ENCODE measurements around the gene SHQ1. TPM values are rescaled to one million over a fixed set of nuclear protein-coding genes. Genes with fewer than 3 reads are reported as not detected.

The SHQ1 gene
- total and polyA plus RNA-seq, 2 donors (not counting 3 experiments of a cell fraction or from before 2014, with no cell fraction given): 7.3 to 20.6 TPM

DNA sequence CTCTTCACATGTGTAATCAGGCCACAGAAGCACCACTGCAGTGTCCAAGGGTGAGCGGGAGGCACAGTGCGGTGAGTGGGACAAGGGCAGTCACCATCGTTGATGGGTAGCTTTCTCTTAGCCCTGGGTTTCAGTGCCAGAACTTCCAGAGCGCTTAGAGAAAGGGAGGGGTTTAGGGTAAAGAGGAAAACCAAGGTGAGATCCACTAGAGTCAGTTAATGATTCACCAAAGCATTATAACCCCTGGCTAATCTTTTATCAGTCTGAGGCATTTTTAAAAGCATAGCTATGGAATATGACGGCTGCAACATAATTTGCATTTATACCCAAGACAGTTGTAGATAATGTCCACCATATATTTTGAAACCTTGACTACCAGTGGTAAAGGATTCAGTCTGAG lies 94.8 kb downstream of the SHQ1 start:
- Histone ChIP-seq H2AFZ (ENCODE audit: low read depth, low read length) (no peak overlapping the region), H3K4me3 (replicated peaks in 1 of 3; ENCODE audit: insufficient read depth in 1 of 3, low read depth in 1 of 3, low read length in 3 of 3) (no peak overlapping the region), H3K4me1 (ENCODE audit: control insufficient read depth, extremely low read depth, insufficient read depth, low read length) (peaks cover 2% of the 10 kb centered on the region), H3K27me3 (ENCODE audit: control insufficient read depth in 2 of 2, insufficient read depth in 2 of 2, low read length in 2 of 2) (no peaks in the 10 kb centered on the region), H3K36me3 (ENCODE audit: control insufficient read depth in 2 of 2, extremely low read depth in 1 of 2, insufficient read depth in 2 of 2, low read length in 2 of 2) (no peaks in the 10 kb centered on the region), H3K27ac (ENCODE audit: insufficient read depth, low read depth, low read length) (no peak overlapping the region), H3K9me1 (replicated peaks; ENCODE audit: control insufficient read depth, extremely low read depth, insufficient read depth, low read length) (no peaks in the 10 kb centered on the region), H4K20me1 (replicated peaks; ENCODE audit: control insufficient read depth, extremely low read depth, insufficient read depth, low read length) (no peaks in the 10 kb centered on the region), H3K79me2 (ENCODE audit: control insufficient read depth, insufficient read depth, low read length) (no peaks in the 10 kb centered on the region), H3K9me3 (replicated peaks; ENCODE audit: control insufficient read depth, insufficient read depth, low read length) (no peaks in the 10 kb centered on the region), H3K4me2 (ENCODE audit: insufficient read depth, low read length) (no peak overlapping the region), H3K9ac (replicated peaks; ENCODE audit: extremely low read depth, insufficient read depth, low read length) (no peak overlapping the region)
- DNase-seq (ENCODE audit: low read depth, low spot score): no peak
- TF ChIP-seq EZH2 (IDR thresholded peaks at IDR 0.05; ENCODE audit: borderline replicate concordance, low read depth, low read length, severe bottlenecking) (no peak), JUN (IDR thresholded peaks at IDR 0.05; ENCODE audit: borderline replicate concordance, insufficient read depth, insufficient read length, low read depth) (no peak), CTCF (IDR thresholded peaks at IDR 0.05; ENCODE audit: extremely low read depth in 1 of 2, insufficient read depth in 1 of 2, low read depth in 1 of 2, low read length in 2 of 2) (no peak), FOS (IDR thresholded peaks at IDR 0.05; ENCODE audit: borderline replicate concordance, insufficient read depth, low read length) (no peak), POLR2AphosphoS5 (IDR thresholded peaks at IDR 0.05; ENCODE audit: insufficient read depth, low read depth, low read length) (no peak), POLR2A (IDR thresholded peaks at IDR 0.05; ENCODE audit: low read depth, low read length) (no peak)
- TF ChIP-seq, protein P1, sequence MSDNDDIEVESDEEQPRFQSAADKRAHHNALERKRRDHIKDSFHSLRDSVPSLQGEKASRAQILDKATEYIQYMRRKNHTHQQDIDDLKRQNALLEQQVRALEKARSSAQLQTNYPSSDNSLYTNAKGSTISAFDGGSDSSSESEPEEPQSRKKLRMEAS (IDR thresholded peaks at IDR 0.05; ENCODE audit: insufficient read depth, insufficient read length): no peak
- dilution Hi-C loops (cut with MboI; ENCODE audit: extremely low pct_ligation_motif_present, low sequenced_read_pairs): no loop called here
- no peak for FAIRE-seq
- intact Hi-C loops (cut with micrococcal nuclease): no loop called here
- ChIA-PET POLR2A (interaction anchor here (0.6 kb wide), 1 partner anchor 39 kb away, joined by 8 read pairs; no protein-coding TSS in a partner anchor), CTCF (interaction anchor here (3.5 kb wide), 1 partner anchor 15 kb away, joined by 10 read pairs; no protein-coding TSS in a partner anchor)
- no TSS peak for BruUV-seq (replicated peaks)

Data from endothelial cell of umbilical vein (primary cell).